Keratinocyte (primary cell): ENCODE results near the gene PRPF8. TPM values are rescaled to one million over a fixed set of nuclear protein-coding genes. Genes with fewer than 3 reads are reported as not detected.

Experiments
- DNase-seq: peaks from one replicate; pipeline ENCODE4 v3.0.0-alpha.2; 2011; ENCODE audit warnings: low read depth, missing footprints, low spot score
- FAIRE-seq: peaks from 2 replicates; lab custom pipeline; 2011; peaks lifted over from hg19 to GRCh38; lab: Jason Lieb, UNC
- H2AFZ ChIP-seq: 2 replicates; pipeline ENCODE4 v1.6.0; 2012; ENCODE audit warnings: low read length, control low read depth, inconsistent platforms; ENCODE audit not compliant: control insufficient read depth
- H3K27ac ChIP-seq: 2 replicates; pipeline ENCODE4 v1.5.1; 2011; ENCODE audit warnings: low read length; ENCODE audit not compliant: control insufficient read depth, insufficient read depth
- H3K27me3 ChIP-seq: 3 replicates; pipeline ENCODE4 v1.6.0; 2011; ENCODE audit warnings: low read length; ENCODE audit not compliant: control insufficient read depth, insufficient read depth; ENCODE audit errors: extremely low read depth
- H3K36me3 ChIP-seq, 2 experiments: 2 replicates in 1 of 2; 3 replicates in 1 of 2; pipeline ENCODE4 v1.5.1; 2011; ENCODE audit warnings: low read length in 2 of 2, mild to moderate bottlenecking in 1 of 2; ENCODE audit not compliant: control insufficient read depth in 2 of 2, insufficient read depth in 2 of 2; ENCODE audit errors: extremely low read depth in 1 of 2
- H3K4me1 ChIP-seq: 3 replicates; pipeline ENCODE4 v1.5.1; 2011; ENCODE audit warnings: low read length; ENCODE audit not compliant: control insufficient read depth, insufficient read depth; ENCODE audit errors: extremely low read depth
- H3K4me2 ChIP-seq: 3 replicates; pipeline ENCODE4 v1.6.0; 2011; ENCODE audit warnings: low read depth, low read length; ENCODE audit not compliant: control insufficient read depth, insufficient read depth; ENCODE audit errors: extremely low read depth
- H3K4me3 ChIP-seq, 3 experiments: fragments of 200-600 bp in 1 of 3; sonication (generic) in 1 of 3; 2 replicates in 2 of 3; 3 replicates in 1 of 3; pipeline ENCODE4 v1.5.1; 2011 to 2016; ENCODE audit warnings: low read length in 3 of 3, mild to moderate bottlenecking in 3 of 3, control low read depth in 2 of 3, inconsistent platforms in 1 of 3, low read depth in 1 of 3, mixed read lengths in 1 of 3, mixed run types in 1 of 3, moderate library complexity in 1 of 3; ENCODE audit not compliant: control insufficient read depth in 2 of 3, insufficient read depth in 2 of 3; ENCODE audit errors: extremely low read depth in 1 of 3
- H3K79me2 ChIP-seq: 2 replicates; pipeline ENCODE4 v1.6.0; 2012; ENCODE audit warnings: low read length; ENCODE audit not compliant: control insufficient read depth, insufficient read depth
- H3K9ac ChIP-seq: 3 replicates; pipeline ENCODE4 v1.6.0; 2011; ENCODE audit warnings: low read length; ENCODE audit not compliant: control insufficient read depth, insufficient read depth; ENCODE audit errors: extremely low read depth
- H3K9me1 ChIP-seq: 3 replicates; pipeline ENCODE4 v1.6.0; 2011; ENCODE audit warnings: low read length; ENCODE audit not compliant: control insufficient read depth, insufficient read depth; ENCODE audit errors: extremely low read depth
- H3K9me3 ChIP-seq: 2 replicates; pipeline ENCODE4 v1.5.1; 2012; ENCODE audit warnings: low read depth, low read length; ENCODE audit not compliant: control insufficient read depth
- H4K20me1 ChIP-seq: 3 replicates; pipeline ENCODE4 v1.6.0; 2011; ENCODE audit warnings: low read length; ENCODE audit not compliant: control insufficient read depth, insufficient read depth; ENCODE audit errors: extremely low read depth
- EZH2 ChIP-seq: IDR thresholded peaks from one replicate; pipeline ENCODE4 v1.6.1; 2012; ENCODE audit warnings: inconsistent platforms, mild to moderate bottlenecking, low read length, moderate library complexity
- dilution Hi-C: fragments of 300-500 bp; cut with MboI; formaldehyde crosslinking; loops from one replicate; pipeline ENCODE4 v1.7.0; 2020; ENCODE audit warnings: low sequenced_read_pairs; ENCODE audit not compliant: extremely low pct_ligation_motif_present
- polyA plus RNA-seq, 5 experiments: library from polyadenylated mRNA; depleted of rRNA in 3 of 5; stranded (reverse) in 3 of 5; stranded (forward) in 1 of 5; unstranded in 1 of 5; fragments of >200 nt; gene quantifications; 1 replicate in 1 of 5; 2 replicates in 3 of 5; 3 replicates in 1 of 5; pipeline versions ENCODE4 v1.2.1 to v1.2.3, GENCODE V29; 2011 to 2012; ENCODE audit warnings: missing spikeins in 2 of 5, low read depth in 1 of 5, low replicate concordance in 1 of 5
- TF ChIP-seq, protein P1 (sequence below), 3 experiments: IDR thresholded peaks in 1 of 3; conservative IDR thresholded peaks in 1 of 3; optimal IDR thresholded peaks in 1 of 3; 2 replicates in 2 of 3; 3 replicates in 1 of 3; pipeline versions ENCODE3 to v1.5.1; 2011; ENCODE audit warnings: low read length in 3 of 3, mild to moderate bottlenecking in 3 of 3, moderate library complexity in 2 of 3, control low read depth in 1 of 3, inconsistent platforms in 1 of 3; ENCODE audit not compliant: insufficient read depth in 2 of 3; ENCODE audit errors: extremely low read depth in 1 of 3

The PRPF8 gene
- polyA plus RNA-seq, 1 donor (not counting 4 experiments of a cell fraction or from before 2014, with no cell fraction given) = 97.5 TPM

DNA sequence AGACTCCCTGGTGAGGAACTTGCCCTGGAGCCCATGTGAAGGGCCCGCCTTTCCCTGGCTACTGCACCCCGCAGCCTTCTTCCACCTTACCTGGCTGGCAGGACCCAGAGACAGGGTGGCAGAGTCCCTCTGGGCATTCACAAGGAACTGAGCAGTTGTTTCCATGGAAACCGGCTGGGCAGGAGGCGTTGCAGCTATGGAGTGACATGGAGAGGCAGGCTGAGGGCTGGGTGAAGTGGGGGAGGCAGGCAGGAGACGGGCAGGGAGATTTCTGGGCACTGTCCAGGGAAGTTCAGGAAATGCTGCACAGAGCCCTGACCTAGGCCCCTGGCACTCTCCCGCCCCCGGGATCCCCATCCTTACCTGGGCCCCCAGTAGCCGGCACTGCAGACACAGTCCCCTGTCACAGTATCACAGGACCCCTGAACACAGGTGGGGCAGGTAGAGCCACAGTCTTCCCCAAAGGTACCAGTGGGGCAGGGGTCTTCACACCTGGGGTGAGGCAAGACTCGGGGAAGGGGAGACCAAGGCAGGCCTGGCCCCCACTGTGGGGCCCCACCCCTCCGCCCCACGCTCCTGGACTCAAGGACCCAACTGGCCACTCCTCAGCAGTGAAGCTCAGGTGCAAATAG is 45.0 kb downstream of the PRPF8 start:
- no peak overlapping the region for H3K4me3 ChIP-seq
- H3K9me3 ChIP-seq = no peaks in the 10 kb centered on the region
- H4K20me1 ChIP-seq = no peaks in the 10 kb centered on the region
- H3K36me3 ChIP-seq = no peaks in the 10 kb centered on the region
- dilution Hi-C loops = no loop called here
- no peaks in the 10 kb centered on the region for H3K79me2 ChIP-seq
- H3K27ac ChIP-seq = no peak overlapping the region
- FAIRE-seq = no peak
- TF ChIP-seq, protein P1, sequence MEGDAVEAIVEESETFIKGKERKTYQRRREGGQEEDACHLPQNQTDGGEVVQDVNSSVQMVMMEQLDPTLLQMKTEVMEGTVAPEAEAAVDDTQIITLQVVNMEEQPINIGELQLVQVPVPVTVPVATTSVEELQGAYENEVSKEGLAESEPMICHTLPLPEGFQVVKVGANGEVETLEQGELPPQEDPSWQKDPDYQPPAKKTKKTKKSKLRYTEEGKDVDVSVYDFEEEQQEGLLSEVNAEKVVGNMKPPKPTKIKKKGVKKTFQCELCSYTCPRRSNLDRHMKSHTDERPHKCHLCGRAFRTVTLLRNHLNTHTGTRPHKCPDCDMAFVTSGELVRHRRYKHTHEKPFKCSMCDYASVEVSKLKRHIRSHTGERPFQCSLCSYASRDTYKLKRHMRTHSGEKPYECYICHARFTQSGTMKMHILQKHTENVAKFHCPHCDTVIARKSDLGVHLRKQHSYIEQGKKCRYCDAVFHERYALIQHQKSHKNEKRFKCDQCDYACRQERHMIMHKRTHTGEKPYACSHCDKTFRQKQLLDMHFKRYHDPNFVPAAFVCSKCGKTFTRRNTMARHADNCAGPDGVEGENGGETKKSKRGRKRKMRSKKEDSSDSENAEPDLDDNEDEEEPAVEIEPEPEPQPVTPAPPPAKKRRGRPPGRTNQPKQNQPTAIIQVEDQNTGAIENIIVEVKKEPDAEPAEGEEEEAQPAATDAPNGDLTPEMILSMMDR (optimal IDR thresholded peaks at IDR 0.05 in 1 of 3, IDR thresholded peaks at IDR 0.05 in 1 of 3, conservative IDR thresholded peaks at IDR 0.05 in 1 of 3; ENCODE audit: extremely low read depth in 1 of 3, insufficient read depth in 2 of 3, low read length in 3 of 3) = no peak
- TF ChIP-seq EZH2 = no peak
- H3K4me1 ChIP-seq = peaks cover 13% of the 10 kb centered on the region
- H3K9ac ChIP-seq = no peak overlapping the region
- H2AFZ ChIP-seq = no peak overlapping the region
- no peaks in the 10 kb centered on the region for H3K9me1 ChIP-seq
- no peak for DNase-seq
- no peak overlapping the region for H3K4me2 ChIP-seq
- peaks cover 6% of the 10 kb centered on the region for H3K27me3 ChIP-seq

DNA sequence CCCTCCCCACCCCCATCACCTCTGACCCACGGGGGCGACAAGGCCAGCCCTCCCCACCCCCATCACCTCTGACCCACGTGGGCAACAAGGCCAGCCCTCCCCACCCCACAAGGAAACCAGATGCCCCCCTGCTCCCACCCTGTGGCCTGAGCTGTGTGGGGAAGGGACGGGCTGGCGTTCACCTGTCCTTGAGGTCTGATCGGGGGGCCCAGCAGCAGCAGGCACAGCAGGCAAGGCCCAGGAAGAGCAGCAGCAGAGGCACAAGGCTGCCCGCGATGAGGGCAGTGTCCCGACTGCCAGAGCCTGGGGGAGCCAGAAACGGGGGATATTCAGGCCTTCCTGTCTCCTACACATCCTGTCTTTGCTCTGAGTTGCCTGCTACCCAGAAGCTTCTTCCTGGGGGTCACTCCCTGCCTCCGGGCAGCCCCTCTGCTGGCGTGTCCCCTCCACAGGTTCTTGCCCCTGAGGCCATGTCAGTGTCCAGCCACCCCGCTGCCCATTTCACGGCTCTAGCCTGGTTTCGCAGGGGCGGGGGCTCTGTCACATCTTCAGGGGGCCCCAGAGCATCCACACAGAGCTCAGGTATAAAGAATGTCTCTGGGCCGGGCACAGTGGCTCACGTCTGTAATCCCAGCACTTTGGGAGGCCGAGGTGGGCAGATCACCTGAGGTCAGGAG is 45.9 kb downstream of the PRPF8 start:
- H3K9me3 ChIP-seq = no peaks in the 10 kb centered on the region
- H3K79me2 ChIP-seq = no peaks in the 10 kb centered on the region
- no peak overlapping the region for H3K27ac ChIP-seq
- H3K4me3 ChIP-seq = no peak overlapping the region
- H3K9ac ChIP-seq = no peak overlapping the region
- dilution Hi-C loops = no loop called here
- peaks cover 4% of the 10 kb centered on the region for H3K4me1 ChIP-seq
- no peak overlapping the region for H3K4me2 ChIP-seq
- H3K36me3 ChIP-seq = no peaks in the 10 kb centered on the region
- H3K27me3 ChIP-seq = peaks cover 6% of the 10 kb centered on the region
- DNase-seq (no peak), FAIRE-seq (no peak)
- no peaks in the 10 kb centered on the region for H4K20me1 ChIP-seq
- H2AFZ ChIP-seq = no peak overlapping the region
- no peaks in the 10 kb centered on the region for H3K9me1 ChIP-seq
- TF ChIP-seq, protein P1 (optimal IDR thresholded peaks at IDR 0.05 in 1 of 3, IDR thresholded peaks at IDR 0.05 in 1 of 3, conservative IDR thresholded peaks at IDR 0.05 in 1 of 3; ENCODE audit: extremely low read depth in 1 of 3, insufficient read depth in 2 of 3, low read length in 3 of 3) = no peak
- TF ChIP-seq EZH2 = no peak
